Pancreas (tissue), 10 donors: ENCODE measurements around the gene CLCN2. TPM values are rescaled to one million over a fixed set of nuclear protein-coding genes. Genes with fewer than 3 reads are reported as not detected.

ENCODE experiments used
- ATAC-seq, 4 donors: fragments of 200-7000 bp; cut with Tn5 transposase; one replicate each; pipeline versions ENCODE4 v1.8.0 to v1.9.1; 2020; ENCODE audit warnings: mild to moderate bottlenecking in 4 of 4, moderate library complexity in 4 of 4
- DNase-seq, 6 donors: peaks; one replicate each; pipeline ENCODE4 v3.0.0-alpha.2; 2020
- FAIRE-seq: peaks from 2 replicates; lab custom pipeline; 2012; peaks lifted over from hg19 to GRCh38; lab: Jason Lieb, UNC
- H3K27ac ChIP-seq, 4 donors: fragments of 200-600 bp; sonication (generic); 1 replicate in 3 of 4; 2 replicates in 1 of 4; pipeline versions ENCODE4 v1.5.0 to v1.8.0; 2020
- H3K27me3 ChIP-seq, 4 donors: fragments of 200-600 bp; one replicate each; pipeline ENCODE4 v1.8.0; 2021
- H3K36me3 ChIP-seq, 3 donors: fragments of 200-600 bp; sonication (generic) in 1 of 3; one replicate each; pipeline versions ENCODE4 v1.5.0 to v1.8.0; 2020 to 2021
- H3K4me1 ChIP-seq, 3 donors: fragments of 200-600 bp; one replicate each; pipeline ENCODE4 v1.8.0; 2021
- H3K4me3 ChIP-seq, 4 donors: fragments of 200-600 bp; sonication (generic) in 2 of 4; one replicate each; pipeline versions ENCODE4 v1.5.0 to v1.8.0; 2020 to 2021
- H3K9me3 ChIP-seq, 4 donors: fragments of 200-600 bp; one replicate each; pipeline ENCODE4 v1.8.0; 2021
- CTCF ChIP-seq, 4 donors: fragments of 200-600 bp; sonication (generic) in 3 of 4; IDR thresholded peaks; one replicate each; pipeline versions ENCODE4 v1.5.0 to v1.8.0; 2021; ENCODE audit warnings: antibody characterized with exemption in 4 of 4
- WGBS, 2 donors: extraction: QIAGEN DNeasy Blood & Tissue Kit; methylation state at CpG; one replicate each; pipeline ENCODE4 v1.1.7; 2013; 5-methylcytosine and 5-hydroxymethylcytosine counted together
- intact Hi-C, 3 donors: fragments of 100-400 bp; cut with DNase I; formaldehyde crosslinking; loops; one replicate each; pipeline versions ENCODE4 v1.11.1 to v1.14.2; 2022
- polyA plus RNA-seq, 2 donors: library from polyadenylated mRNA; stranded (reverse); fragments of 200-250 nt; gene quantifications; one replicate each; pipeline ENCODE4 v1.2.3, GENCODE V29; 2013
- total RNA-seq, 6 donors: library from RNA; stranded (reverse); fragmentation: NEBNext Ultra II Directional in 4 of 6; extraction: Animal tissue kit (Norgen Biotek cat#: 25700) in 4 of 6; gene quantifications; one replicate each; pipeline versions ENCODE4 v1.2.1 to v1.2.4, GENCODE V29; 2021 to 2023
- donor health status: healthy with polysubstance abuse.
- donor health status: DM: no; HTN: no; CAD: no; lungs with moderate emphysema.
- donor health status: DM: no; HTN: no; CAD: no.
- donor health status: control.
- donor health status: control.
- donor health status: Bipolar disorder and iron deficiency.
- donor health status: DM: yes; HTN: yes; CAD: no.
- donor health status: DM: no; HTN: no; CAD: no.
- donor health status: DM: no; HTN: no; CAD: no.
- donor health status: DM: yes; HTN: yes; CAD: no.

CLCN2 gene
- total and polyA plus RNA-seq, 8 donors, result 4.9 to 25.5 (median 7.9) TPM

DNA sequence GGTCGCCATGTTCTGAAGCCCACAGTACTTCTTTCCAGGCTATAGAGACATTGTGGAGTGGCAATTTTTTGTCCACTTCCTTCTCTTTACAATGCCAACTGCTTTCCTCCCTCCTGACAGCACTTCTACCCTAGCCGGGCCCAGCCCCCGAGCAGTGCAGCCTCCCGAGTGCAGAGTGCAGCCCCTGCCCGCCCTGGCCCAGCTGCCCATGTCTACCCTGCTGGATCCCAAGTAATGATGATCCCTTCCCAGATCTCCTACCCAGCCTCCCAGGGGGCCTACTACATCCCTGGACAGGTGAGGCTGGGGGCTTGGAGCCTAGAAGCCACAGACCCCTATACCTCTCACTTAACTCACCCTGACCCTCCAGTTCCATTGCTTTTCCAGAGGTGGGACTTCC, 44.2 kb downstream of the CLCN2 start:
- Histone ChIP-seq H3K36me3 (peaks cover 6 to 18% (median 16%) of the 10 kb centered on the region in 3 donors), H3K4me1 (peaks cover 27 to 38% (median 30%) of the 10 kb centered on the region in 3 donors), H3K27ac (peak overlapping the region in 2 of 4 donors; percentile 11 to 64), H3K4me3 (peak overlapping the region in 2 of 4 donors; percentile 85 to 94), H3K27me3 (no peaks in the 10 kb centered on the region), H3K9me3 (no peaks in the 10 kb centered on the region)
- ATAC-seq (no peak), DNase-seq (no peak), FAIRE-seq (no peak)
- no peak for TF ChIP-seq CTCF (IDR thresholded peaks at IDR 0.05)
- intact Hi-C loops, result no loop called here
- 39 to 43% methylated on average over 5 of the region's 5 CpGs for WGBS, 2 donors

DNA sequence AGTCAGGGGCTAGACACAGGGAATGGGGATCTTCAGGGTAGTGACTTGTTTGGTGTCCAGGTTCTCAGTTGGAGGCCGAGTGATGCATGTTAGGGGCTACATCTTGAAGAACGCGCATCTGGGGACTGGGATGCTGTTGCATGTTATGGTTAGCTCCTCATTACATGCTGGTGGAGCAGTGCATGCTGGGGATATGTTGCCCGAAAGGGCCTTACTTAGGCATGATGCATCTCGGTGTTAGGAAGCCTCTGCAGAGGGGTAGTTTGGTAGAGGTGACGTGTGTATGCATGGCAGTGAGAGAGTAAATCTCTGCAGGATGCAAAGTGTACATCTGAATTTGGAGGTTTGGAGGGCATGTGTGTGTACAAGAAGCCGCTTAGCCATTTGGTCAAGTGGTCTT, 44.6 kb downstream of the CLCN2 start:
- peaks cover 3 to 14% (median 12%) of the 10 kb centered on the region in 3 donors for H3K36me3 ChIP-seq

DNA sequence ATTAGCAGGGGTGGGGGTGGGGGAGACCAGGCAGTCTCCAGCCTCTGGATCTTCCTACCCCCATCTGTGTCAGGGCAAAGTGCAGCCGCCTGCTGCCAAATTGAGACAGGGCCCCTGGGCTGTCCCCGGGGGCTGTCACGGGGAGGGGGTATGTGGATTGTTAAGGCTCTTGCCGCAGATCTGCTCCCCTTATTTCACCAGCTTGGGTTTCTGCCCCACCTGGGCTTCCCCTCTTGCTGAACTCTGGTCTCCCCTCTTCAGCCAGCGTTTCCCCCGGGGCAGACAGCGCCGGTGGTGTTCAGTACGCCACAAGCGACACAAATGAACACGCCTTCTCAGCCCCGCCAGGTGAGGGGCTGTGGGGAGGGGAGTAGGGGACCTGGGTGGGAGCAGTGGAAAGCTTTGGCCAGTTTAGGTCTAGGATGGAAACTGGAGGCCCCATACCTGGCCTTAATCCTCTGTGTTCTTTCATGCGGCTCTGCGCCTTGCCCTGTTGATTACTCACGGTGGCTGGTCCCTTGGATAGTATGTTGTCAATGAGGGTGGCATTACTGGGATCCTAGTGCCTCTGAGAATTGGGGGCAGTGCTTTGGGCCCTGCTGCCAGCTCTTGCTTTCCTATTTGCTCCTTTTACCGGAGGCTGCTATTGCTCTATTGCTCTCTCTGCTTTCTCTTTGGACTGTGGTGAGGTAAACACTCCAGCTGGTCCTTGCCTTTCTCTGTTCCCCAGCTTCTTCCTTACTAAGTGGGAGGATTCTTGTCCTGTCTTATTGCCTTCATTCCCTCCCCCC, 45.3 kb downstream of the CLCN2 start:
- Histone ChIP-seq H3K4me3 (peak overlapping the region; percentile 83 to 94 (median 88)), H3K4me1 (peaks cover 27 to 38% (median 30%) of the 10 kb centered on the region in 3 donors), H3K27me3 (no peaks in the 10 kb centered on the region), H3K36me3 (peaks cover 0 to 7% (median 5%) of the 10 kb centered on the region in 3 donors), H3K27ac (peak overlapping the region; percentile 89 to 94 (median 91)), H3K9me3 (no peaks in the 10 kb centered on the region)
- 9 to 16% methylated on average over 14 to 16 of the region's 16 CpGs for WGBS, 2 donors
- intact Hi-C loops, result no loop called here
- DNase-seq, result peak in 2 of 6 donors; percentile 23 to 48
- FAIRE-seq, result no peak
- ATAC-seq, result no peak
- no peak for TF ChIP-seq CTCF (IDR thresholded peaks at IDR 0.05)

More for the DNA sequence above, 44.6 kb downstream of the CLCN2 start:
- 47 to 57% methylated on average over 7 of the region's 7 CpGs for WGBS, 2 donors
- no peak for DNase-seq
- Histone ChIP-seq H3K9me3 (no peaks in the 10 kb centered on the region), H3K27ac (no peak overlapping the region), H3K4me1 (peaks cover 27 to 38% (median 30%) of the 10 kb centered on the region in 3 donors), H3K4me3 (peak overlapping the region in 3 of 4 donors; percentile 85 to 94 (median 90)), H3K27me3 (no peaks in the 10 kb centered on the region)
- FAIRE-seq, result no peak
- no peak for ATAC-seq
- TF ChIP-seq CTCF (IDR thresholded peaks at IDR 0.05), result no peak
- intact Hi-C loops, result no loop called here

GRCh38 chr3:184315543-184315867, 45.9 kb downstream of the CLCN2 start:
- DNase-seq (peak in 1 of 6 donors; percentile 34), FAIRE-seq (no peak), ATAC-seq (no peak)
- WGBS, 2 donors, result 1% methylated on average over 6 of the region's 6 CpGs
- Histone ChIP-seq H3K4me1 (peaks cover 23 to 32% (median 27%) of the 10 kb centered on the region in 3 donors), H3K4me3 (peak overlapping the region; percentile 83 to 94 (median 88)), H3K27me3 (no peaks in the 10 kb centered on the region), H3K9me3 (no peaks in the 10 kb centered on the region), H3K36me3 (peaks cover 0 to under 1% (median 0%) of the 10 kb centered on the region in 3 donors), H3K27ac (peak overlapping the region; percentile 89 to 94 (median 91))
- no peak for TF ChIP-seq CTCF (IDR thresholded peaks at IDR 0.05)
- intact Hi-C loops, result no loop called here
